HG03571 (cell line): ENCODE measurements around the gene PERP.
"Not testable (repeated sequence)": the region's sequence is repeated elsewhere in the genome, so short reads cannot be mapped to it uniquely, and the experiment has no call there.

Source experiments
- ATAC-seq: cut with Tn5 transposase; IDR thresholded peaks from one replicate; pipeline ENCODE4 v1.9.1; 2021; ENCODE audit not compliant: unreplicated experiment

Gene PERP

GRCh38 chr6:138107078-138107751 is at the start of gene PERP:
Gene PERP, minus strand, starts transcription at chr6:138107419. Its CDS starts 79 bp downstream, at chr6:138107340.
- peak; percentile 54 for ATAC-seq

DNA sequence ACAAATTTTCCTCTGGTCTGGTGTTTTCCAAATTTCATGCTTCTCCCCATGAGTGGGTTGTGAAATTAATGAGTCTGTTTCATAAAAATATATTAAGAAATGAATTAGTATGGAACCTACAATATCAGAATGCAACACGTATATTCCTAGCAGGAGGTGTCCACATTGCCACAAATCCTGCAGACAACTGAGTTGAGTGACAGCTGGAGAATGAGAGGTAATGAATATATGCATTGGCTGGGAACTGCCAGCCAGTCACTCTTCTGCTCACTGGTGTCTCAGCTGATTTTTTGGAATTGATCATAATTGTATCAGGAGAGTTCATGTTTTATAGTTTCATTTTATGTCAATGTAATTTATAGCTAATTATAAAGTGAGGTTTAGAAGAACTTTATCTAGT is 48.2 kb upstream of the PERP start:
- no peak for ATAC-seq

GRCh38 chr6:138146544-138146943 is 39.3 kb upstream of the PERP start:
- no peak for ATAC-seq

- no peak for ATAC-seq
Measured at GRCh38 chr6:138145402-138145801, 38.2 kb upstream of the PERP start.

GRCh38 chr6:138142806-138143205 is 35.6 kb upstream of the PERP start:
- ATAC-seq: no peak

GRCh38 chr6:138129190-138129589 is 22.0 kb upstream of the PERP start:
- no peak for ATAC-seq

DNA sequence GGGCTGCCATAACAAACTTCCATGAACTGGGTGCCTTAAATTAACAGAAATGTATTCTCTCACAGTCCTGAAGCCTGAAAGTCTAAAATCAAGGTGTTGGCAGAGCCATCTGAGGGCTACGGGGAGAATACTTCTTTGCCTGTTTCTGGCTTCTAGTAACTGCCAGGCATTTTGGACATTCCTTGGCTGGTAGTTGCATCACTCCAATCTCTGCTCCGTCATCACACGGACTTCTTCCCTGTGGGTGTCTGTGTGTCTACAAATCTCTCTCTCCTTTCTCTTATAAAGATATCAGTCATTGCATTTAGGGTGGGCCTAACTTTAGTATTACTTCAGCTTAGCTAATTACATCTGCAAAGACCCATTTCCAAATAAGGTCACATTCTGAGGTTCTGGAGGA is 20.9 kb upstream of the PERP start:
- ATAC-seq: no peak

GRCh38 chr6:138124096-138124495 is 16.9 kb upstream of the PERP start:
- no peak for ATAC-seq

- no peak for ATAC-seq
Measured at GRCh38 chr6:138119976-138120375, 12.8 kb upstream of the PERP start.

GRCh38 chr6:138119229-138119628 is 12.0 kb upstream of the PERP start:
- ATAC-seq: not testable (repeated sequence)

GRCh38 chr6:138117376-138117914 is 10.2 kb upstream of the PERP start:
- ATAC-seq: no peak

- ATAC-seq: no peak
Measured at GRCh38 chr6:138116661-138116999, 9.4 kb upstream of the PERP start.

GRCh38 chr6:138115877-138116660 is 8.8 kb upstream of the PERP start:
- ATAC-seq: no peak

- no peak for ATAC-seq
Measured at GRCh38 chr6:138115201-138115600, 8.0 kb upstream of the PERP start.

GRCh38 chr6:138113588-138114210 is 6.5 kb upstream of the PERP start:
- ATAC-seq: no peak

DNA sequence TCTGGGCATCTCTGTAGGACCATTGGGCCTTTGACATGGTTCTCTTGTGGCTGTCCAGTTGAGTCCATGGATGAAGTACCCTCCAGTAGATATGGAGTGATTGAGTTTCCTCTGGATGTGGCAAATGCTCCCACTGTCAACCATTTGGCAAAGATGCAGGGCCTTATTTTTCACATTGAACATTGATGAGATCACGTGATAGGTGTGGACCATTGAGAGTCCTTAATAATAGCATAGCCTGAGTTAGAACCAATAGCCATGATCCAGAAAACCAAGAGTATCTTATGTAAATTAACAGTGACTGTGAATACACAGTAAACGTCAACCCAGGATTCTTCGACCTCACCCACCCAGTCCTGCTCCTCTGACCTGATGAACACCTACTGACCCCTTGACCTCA is 3.0 kb upstream of the PERP start:
- ATAC-seq: no peak

GRCh38 chr6:138109042-138109997 is 2.1 kb upstream of the PERP start:
- ATAC-seq: peak; percentile 56

GRCh38 chr6:138107752-138108592 is 753 bp upstream of the PERP start:
- ATAC-seq: no peak

DNA sequence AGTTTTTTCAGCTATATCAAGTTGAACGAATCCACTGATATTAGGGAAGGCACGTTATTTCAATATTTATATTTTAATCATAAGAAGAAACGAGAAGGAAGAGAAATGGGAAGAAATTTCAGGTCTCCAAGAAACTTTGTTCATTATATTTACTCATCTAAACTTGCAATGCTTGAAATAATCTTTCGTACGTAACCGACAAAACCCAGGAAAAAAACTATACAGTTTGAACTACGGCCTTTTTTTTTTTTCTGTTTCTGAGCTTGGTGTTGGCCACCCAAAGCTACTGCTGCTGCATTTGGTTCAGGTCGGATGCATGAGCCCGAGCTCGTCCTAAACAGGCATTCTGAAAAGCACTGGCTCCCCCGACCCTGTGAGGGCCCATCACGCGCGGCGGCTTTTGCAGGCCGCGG is 548 bp downstream of the PERP start:
- no peak for ATAC-seq
